Central memory CD4-positive, alpha-beta T cell (primary cell): ENCODE measurements around the gene LIMA1.
"Not testable (repeated sequence)": the region's sequence is repeated elsewhere in the genome, so short reads cannot be mapped to it uniquely, and the experiment has no call there.

Experiments used
- DNase-seq: peaks from one replicate; pipeline ENCODE4 v3.0.0; 2022

LIMA1 gene

DNA sequence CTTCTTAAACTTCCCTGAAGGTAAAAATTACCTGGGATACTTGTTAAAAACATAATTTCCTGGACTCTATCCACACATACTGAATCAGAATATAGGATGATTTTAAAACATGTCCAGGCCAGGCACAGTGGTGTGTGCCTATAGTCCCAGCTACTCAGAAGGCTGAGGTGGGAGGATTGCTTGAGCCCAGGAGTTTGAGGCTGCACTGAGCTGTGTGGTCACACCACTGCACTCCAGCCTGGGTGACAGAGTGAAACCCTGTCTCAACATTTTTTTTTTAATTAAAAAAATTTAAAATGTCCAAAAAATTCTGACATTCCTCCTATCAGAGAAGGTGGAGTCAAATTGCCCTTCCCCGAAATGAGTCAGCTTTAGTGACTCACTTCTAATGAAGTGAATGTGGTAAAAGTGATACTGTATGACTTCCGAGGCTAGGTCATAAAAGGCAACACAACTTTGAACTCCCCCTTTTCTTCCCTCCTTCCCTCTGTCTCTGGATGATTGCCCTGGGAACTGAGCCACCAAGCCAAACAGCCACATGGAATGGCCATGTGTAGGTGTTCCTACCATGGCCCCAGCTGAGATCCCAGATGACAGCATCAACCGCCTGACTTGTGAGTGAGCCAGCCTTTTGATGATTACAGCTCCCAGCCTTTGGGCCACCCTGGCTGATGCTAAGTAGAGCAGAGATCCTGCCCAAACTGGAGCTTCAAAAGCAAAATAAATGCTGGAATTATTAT is 36.3 kb downstream of the LIMA1 start:
- no peak for DNase-seq

DNA sequence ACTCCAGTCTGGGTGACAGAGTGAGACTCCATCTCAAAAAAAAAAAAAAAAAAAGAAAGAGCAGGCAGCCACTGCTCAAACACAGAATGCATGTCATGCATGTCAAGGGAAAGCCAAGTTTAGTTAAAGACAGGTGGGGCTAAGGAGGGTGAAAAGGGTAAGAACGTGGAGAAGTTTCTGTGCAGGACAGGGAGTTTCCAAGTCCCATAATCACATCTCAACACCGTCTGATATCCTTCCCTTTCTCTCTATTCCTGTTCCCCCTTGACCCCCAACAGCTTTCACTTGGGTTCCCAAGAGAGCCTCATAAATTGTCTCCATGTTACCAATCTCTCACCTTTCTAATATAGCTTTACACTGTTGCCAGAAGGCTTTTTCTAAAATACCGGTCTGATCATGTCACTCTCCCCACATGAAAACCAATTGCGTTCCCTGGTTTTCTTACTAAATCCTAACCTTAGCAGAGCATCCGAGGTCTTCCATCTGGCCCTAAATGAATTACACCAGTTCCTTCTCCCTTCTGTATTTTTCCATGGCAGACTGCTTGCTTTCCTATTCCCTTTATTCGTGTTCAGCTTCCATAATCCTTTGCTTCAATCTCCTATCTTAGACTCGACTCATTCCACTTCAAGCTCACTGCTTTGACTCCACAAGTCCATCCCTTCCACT is 37.0 kb downstream of the LIMA1 start:
- DNase-seq, result no peak

DNA sequence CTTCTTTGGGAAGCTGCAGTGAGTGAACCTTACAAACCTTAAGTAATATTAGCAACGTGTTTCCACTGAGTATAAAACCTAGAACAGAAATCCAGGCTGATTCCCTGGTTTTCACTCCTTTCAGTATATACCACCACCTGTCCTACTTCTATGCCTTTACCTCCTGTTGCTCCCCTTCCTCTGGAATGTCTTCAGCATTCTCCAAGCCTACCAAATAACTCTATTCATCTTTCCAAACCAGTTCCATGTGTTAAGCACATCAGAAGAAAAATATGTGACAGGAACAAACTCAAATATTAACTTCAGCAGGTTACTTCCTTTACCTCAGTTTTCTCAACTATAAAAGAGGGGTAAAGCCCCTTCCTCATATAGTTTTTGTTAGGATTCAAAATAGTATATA is 39.8 kb downstream of the LIMA1 start:
- DNase-seq, result no peak

DNA sequence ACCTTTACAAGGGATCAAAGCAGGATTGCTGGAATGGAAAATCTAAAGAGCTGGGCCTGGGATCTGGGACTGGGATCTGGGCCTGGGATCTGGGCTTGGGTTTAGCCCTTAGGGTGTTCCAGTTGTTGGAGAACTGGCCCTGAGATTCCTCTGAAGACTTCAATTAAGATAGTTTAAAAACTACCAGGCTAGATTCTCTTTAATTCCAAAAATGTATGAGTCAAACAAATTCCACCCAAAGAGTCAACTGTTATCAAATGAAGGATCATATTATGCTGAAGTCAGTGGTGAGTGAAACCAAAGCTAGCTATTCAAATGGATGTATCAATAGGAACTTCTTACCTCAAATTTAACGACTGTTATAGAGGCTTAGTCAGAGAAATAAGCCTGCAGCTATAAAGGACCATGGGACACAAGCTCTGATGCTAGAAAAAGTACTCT is 40.5 kb downstream of the LIMA1 start:
- no peak for DNase-seq

DNA sequence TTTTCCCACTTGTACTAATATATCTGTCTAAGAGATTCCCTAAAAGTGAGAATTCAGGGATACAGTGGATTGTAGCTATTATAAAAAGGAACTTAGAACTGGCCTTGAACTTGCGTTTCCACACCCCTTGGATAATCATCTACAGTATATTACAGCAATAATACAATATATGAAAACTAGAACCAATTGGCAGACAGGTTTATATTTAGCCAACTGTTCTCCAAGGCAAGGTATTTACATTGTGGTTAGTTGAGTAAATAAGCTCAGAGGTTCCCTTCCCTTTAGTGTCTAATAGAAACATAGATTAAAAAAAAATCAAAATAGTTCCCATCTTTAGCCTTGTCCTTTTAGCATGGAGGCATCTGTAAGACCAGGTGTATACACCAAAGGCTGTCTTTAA is 42.1 kb downstream of the LIMA1 start:
- DNase-seq, result no peak

DNA sequence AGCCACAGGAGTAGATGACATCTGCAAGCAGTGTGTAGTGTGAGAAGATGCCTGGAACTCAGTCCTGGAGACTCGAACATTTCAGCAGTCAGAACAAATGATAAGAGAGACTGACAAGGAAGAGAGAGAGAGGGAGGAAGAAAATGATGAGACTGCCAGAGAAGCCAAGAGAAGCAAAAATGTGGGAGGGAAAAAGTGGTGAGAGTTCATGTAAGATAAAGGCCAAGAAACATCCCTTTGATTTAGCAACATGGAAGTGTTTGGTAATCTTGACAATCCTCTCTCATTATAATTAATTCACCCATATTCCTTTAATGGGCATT is 42.6 kb downstream of the LIMA1 start:
- DNase-seq, result no peak

DNA sequence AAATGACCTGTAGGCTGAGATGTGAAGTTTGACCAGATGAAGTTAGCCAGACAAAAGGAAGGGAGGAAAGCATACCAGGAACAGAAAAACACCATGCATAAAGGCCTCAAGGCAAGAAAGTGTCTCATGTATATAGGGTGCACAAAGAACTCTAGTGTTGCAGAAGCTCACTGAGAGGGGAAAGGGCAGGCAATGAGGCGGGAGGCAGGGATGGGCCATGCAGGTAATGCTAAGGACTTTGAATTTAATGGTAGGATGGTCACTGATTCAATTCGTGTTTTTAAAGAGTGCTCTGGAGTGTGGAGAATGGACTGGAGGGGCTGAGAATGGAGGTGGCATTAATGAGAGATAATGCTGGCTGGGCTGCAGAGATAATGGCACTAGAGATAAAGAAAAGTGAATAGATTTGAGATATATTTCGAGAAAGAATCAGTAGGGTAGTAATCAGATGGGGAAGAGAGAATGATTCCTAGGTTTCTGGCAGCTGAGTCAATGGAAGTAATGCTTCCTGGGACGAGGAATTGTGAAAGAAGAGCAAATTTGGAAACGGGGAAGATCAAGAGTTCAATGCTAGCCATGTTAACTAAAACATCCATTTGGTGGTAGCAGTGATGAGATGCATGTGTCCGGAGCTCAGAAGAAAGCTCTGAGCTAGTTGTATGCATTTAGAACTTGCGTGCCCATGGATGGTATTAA is 43.1 kb downstream of the LIMA1 start:
- DNase-seq, result no peak

DNA sequence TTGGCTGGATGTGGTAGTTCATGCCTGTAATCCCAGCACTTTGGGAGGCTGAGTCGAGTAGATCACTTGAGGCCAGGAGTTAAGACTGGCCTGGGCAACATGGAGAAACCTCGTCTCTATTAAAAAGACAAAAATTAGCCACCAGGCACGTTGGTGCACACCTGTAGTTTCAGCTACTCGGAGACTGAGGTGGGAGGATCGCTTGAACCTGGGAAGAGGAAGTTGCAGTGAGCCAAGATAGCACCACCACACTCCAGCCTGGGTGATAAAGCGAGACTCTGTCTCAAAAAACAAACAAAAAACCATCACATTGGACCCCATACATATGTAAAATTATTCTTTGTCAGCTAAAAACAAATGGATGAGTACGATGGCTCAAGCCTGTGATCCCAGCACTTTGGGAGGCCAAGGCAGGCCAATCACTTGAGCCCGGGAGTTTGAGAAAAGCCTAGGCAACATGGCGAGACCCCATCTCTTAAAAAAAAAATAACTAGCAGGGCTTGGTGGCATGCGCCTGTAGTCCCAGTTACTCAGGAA is 43.9 kb downstream of the LIMA1 start:
- no peak for DNase-seq

DNA sequence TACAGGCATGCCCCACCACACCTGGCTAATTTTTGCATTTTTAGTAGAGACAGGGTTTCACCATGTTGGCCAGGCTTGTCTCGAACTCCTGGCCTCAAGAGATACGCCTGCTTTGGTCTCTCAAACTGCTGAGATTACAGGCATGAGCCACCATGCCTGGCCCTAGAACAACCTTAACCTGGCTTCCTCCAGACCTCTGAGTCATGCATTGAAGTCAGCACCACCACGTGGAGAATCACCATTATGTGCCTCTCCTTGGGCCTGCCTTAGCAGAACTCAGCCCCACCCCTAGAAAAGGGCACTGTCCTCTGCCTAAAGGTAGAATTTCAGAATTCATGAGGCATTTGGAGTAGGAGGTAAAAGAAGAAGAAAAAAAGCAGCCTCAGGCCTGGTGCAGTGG is 49.0 kb downstream of the LIMA1 start:
- DNase-seq, result no peak

DNA sequence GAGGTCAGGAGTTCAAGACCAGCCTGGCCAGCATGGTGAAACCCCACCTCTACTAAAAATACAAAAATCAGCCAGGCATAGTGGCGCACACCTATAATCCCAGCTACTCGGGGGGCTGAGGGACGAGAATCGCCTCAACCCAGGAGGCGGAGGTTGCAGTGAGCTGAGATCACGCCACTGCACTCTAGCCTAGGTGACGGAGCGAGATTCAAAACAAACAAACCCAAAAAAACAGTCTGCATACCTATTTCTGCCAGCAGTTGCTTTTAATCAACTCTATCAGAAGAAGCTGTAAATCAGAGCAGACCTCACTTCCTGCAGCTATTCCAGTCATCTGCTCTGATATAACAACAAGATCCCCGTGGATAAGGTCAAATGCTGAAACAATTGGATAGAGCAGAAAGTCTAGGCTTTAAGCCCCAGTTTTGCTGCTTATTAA is 50.5 kb downstream of the LIMA1 start:
- no peak for DNase-seq

DNA sequence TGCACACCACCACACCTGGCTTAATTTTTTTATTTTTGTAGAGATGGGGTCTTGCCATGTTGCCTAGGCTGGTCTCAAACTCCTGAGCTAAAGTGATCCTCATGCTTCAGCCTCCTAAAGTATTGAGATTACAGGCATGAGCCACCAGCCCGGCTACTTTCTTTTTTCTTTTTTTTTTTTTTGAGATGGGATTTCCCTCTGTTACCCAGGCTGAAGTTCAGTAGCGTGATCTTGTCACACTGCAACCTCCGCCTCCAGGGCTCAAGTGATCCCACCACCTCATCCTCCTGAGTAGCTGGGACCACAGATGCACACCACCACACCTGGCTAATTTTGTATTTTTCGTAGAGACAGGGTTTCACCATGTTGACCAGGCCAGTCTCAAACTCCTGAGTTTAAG is 51.1 kb downstream of the LIMA1 start:
- DNase-seq, result no peak

DNA sequence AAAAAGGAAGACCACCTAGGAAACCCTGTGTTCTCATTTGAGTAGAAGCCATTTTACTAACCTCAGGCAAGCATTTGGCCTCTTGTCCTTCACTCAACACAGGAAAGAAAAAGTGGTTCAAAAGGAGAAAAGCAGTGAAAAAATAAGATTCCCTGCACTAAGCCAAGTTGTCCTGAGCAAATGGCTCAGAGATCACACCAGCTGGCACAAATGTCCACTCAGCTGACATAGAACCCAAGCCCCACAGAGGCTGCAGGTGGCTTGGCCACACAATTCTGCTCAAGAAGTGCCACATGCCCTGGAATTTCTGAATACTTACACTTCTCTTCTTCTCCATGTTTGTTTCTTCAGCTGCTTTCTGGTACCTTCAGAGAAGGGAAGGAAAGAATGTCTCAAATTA is 52.0 kb downstream of the LIMA1 start:
- no peak for DNase-seq

DNA sequence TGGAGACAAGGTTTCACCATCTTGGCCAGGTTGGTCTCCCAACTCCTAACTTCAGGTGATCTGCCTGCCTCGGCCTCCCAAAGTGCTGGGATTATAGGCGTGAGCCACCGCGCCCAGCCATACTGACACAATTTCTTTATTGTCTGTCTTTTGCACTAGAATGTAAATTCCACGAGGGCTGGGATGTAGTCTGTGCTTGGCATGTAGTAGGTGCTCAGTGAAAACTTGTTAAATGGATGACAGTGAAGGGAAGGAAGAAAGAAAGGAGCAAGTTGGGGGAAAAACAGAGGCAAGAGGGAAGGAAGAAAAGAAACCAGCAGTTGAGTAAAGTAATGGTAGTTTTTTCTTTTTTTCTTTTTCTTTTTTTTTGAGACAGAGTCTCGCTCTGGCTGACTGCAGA is 53.1 kb downstream of the LIMA1 start:
- no peak for DNase-seq

DNA sequence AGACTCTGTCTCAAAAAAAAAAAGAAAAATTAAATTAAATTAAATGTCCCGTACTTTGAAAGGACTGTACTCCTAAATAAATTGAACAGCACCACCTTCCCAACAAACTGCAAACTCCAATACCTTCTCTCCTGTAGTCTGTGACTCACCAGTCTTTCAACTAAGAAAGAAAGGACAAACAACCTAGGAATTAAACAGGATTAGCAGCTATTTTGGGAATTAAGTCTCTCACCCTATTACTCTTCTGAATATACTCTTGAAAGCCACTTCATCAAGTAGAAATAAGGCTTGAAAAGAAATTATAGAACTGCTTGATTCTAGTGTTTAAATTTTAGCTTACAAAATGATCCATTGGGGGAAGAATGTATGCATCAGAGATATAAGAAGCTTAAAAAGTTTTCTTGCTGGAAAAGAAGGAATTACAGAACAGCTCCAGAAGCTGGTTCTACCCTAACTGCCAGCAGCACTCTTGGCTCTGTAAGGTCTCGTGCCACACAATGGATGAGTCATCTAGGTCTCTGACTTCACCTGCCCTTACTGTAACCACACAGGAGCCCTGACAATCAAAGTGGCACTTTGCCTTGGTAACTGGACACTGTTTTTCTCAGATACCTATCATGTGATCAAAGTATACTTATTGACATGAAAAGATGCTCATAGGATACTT is 59.2 kb downstream of the LIMA1 start:
- DNase-seq, result peak; percentile 51

DNA sequence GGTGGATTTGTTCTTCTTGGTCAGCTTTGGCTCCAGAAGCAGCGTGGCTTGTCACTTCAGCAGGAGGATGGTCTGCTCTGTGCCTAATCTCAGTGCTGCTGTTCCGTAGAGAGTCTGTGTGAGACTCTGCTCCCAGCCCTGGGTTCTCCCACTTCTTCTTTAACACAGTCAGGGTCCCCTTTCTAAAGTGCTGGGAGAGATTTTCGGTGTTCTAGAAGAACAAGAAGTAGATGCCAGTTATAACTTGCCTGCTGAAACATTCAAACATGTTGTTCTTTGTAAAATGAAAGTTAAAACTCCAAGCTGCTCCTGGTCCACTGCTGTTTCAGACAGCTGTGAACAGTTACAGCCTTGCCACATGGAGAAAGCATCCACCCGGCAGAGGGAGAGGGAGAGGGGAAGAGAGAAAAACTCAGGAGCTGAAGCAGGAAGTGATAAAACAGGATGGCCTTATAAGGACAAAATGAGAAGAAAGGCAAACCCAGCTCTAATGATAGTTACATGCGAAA is 61.0 kb downstream of the LIMA1 start:
- DNase-seq, result peak; percentile 41

DNA sequence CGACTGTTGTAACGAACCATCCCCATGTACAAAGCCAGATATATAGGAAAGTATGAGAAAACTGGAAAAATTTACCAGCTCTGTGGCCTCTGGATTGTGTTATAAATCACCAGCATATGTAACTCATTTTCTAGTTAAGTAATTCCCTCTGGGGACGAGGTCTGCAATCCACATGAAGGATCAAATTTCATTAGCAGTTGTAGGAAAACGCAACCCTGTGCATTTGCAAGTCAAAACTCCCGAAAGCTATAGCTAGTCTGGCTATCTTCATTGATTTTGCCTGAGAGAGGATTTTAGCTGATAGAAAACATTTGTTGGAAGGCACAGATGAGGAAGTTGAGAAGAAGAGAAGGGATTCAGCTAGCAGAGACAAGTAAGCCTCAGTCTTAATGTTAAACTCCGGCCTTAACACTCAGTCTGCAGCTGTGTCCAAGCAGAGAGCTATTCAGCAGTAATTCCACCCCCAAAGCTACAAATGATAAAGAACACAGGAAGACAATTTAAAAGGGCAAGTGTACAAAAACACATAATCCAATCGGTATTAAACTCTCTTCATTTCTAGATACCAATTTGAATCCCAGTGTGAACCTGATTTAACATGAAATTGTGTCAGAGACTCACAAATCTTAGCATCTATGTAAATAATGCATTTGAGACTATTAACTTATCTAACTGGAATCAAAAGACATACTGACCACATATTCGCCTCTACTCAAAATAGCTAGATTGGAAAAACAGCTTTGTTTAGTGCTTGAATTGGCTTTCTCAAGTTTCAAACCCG is 61.9 kb downstream of the LIMA1 start:
- no peak for DNase-seq

DNA sequence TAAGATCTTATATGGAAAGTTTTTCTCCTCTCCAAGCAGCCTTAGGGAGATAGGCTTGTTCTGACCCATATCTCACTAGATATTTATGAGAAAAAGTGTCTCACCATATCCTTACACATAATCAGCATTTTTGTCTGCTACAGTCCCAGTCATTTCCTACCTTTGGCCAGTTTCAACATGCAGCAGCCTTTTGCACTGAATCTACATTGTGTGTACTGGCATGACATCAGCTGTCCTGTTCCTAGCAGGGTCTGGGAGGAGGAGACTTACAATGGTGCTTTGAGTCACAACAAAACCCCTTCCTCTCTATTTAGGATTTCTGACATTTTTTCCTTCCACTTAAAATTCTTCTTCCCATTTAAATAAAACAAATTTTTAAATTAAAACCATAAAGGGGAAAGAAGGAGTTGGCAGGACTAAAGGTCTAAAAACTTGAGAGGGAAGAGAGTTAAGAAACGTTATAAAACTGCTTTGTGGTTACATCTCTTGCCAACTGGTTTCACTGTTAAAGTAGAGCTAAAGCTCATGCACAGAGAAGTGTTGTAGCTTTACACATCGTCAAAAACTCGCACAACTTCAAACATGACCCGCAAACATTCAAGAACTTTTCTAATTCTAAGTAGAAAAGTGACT is 62.8 kb downstream of the LIMA1 start:
- peak; percentile 19 for DNase-seq

DNA sequence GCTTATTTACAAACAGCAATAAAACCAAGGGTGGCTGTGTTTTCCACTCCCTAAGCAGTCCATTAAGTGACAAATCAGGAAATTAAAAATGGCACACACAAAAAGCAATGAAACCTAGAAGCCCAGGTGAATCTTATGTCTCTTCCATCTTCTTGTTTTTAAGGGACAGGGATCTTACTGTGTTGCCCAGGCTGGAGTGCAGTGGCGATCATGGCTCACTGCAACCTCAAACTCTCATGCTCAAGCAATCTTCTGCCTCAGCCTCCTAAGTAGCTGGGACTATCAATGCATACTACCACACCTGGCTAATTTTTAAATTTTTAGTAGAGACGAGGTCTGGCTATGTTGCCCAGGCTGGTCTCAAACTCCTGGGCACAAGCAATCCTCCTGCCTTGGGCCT is 63.8 kb downstream of the LIMA1 start:
- DNase-seq, result no peak

DNA sequence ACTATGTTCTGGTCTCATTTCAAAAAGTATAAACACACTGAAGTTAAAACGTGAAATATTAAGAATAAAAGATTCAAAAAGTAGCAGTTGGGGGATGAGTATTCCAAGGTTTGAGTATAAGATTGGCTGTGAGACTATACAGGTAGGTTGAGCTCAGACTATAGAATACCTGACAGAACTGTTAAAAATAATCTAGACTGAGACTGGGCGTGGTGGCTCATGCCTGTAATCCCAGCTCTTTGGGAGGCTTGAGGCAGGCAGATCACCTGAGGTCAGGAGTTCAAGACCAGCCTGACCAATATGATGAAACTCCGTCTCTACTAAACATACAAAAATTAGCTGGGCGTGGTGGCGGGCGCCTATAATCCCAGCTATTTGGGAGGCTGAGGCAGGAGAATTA is 64.3 kb downstream of the LIMA1 start:
- not testable (repeated sequence) for DNase-seq

DNA sequence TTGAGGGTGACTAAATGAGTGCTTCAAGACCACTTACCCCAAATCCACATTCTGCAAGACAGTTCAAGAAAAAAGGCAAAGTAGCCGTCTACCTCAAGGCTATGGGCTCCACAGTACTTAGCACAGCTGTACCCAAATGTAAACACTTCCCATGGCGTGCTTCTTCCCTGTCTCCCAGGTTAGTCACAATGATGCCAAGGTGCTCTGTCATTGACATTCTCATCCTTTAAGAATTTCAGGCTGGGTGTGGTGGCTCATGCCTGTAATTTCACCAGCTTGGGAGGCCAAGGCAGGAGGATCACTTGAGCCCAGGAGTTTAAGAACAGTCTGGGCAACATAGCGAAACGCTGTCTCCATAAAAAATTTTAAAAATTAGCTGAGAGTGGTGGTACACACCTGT is 64.9 kb downstream of the LIMA1 start:
- DNase-seq, result no peak

DNA sequence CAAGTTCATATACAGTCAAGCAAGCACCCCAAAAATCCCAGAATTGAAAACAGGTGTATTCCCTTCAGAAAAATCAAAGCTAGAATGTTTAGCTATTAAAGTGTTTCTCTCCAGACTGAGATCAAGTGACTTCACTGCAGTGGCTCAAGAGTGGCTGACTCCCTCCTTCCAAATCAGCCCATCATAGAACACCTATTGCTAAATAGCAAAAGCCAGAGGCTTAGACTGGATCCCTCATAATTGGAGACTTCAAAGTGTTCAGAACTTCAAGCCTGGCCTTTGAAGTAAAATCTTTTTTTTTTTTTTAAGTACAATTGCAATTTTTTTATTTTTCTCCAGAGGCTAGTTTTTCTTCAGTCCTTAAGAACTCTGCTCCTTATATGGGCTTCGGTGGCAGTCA is 66.1 kb downstream of the LIMA1 start:
- DNase-seq, result no peak

DNA sequence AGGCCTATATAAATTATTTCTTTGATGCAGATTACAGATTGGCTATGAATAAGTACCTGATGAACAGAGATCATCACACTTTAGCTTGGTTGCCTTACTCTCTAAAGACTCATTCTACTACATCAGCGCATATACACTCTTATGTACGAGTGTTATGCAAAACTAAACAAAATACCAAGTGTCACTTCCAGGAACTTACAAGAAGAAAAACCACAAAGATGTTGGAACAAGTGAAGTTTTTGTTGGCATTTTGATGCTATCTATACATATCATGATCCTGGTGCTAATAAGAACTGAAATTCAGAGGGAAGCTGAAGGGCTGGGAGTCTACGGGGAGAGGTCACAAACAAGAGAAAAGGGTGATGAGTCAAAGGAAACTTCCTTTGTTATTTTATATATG is 68.3 kb downstream of the LIMA1 start:
- no peak for DNase-seq
